RWPE2 (cell line): ENCODE results near the gene NBEAL2.

Experiments
- ATAC-seq: fragments of 200-7000 bp; cut with Tn5 transposase; 3 replicates; pipeline ENCODE4 v1.9.1; 2021; ENCODE audit warnings: low read depth
- DNase-seq: peaks from one replicate; pipeline ENCODE4 v3.0.0-alpha.2; 2020; ENCODE audit warnings: low spot score
- H3K27ac ChIP-seq: fragments of 450-650 bp; 2 replicates; pipeline ENCODE4 v1.5.1; 2017; ENCODE audit warnings: mild to moderate bottlenecking; ENCODE audit not compliant: poor library complexity, severe bottlenecking
- H3K27me3 ChIP-seq: fragments of 250-450 bp; sonication (Bioruptor Pico); 2 replicates; pipeline ENCODE4 v1.5.1; 2021; ENCODE audit warnings: mild to moderate bottlenecking, moderate library complexity; ENCODE audit not compliant: insufficient read depth, poor library complexity, severe bottlenecking
- H3K36me3 ChIP-seq: fragments of 250-450 bp; sonication (Bioruptor Pico); 2 replicates; pipeline ENCODE4 v1.5.1; 2020; ENCODE audit warnings: low read depth, mild to moderate bottlenecking, moderate library complexity
- H3K4me1 ChIP-seq: fragments of 250-450 bp; sonication (Bioruptor Pico); 2 replicates; pipeline ENCODE4 v1.5.1; 2021; ENCODE audit warnings: mild to moderate bottlenecking, moderate library complexity; ENCODE audit not compliant: insufficient read depth, poor library complexity, severe bottlenecking
- H3K4me3 ChIP-seq: fragments of 250-450 bp; sonication (Bioruptor Pico); 2 replicates; pipeline ENCODE4 v1.5.1; 2021; ENCODE audit warnings: mild to moderate bottlenecking, moderate library complexity; ENCODE audit not compliant: severe bottlenecking
- H3K9me3 ChIP-seq: fragments of 250-450 bp; sonication (Bioruptor Pico); 2 replicates; pipeline ENCODE4 v1.5.1; 2021; ENCODE audit warnings: mild to moderate bottlenecking, moderate library complexity; ENCODE audit not compliant: severe bottlenecking
- CTCF ChIP-seq: fragments of 450-650 bp; IDR thresholded peaks from one replicate; pipeline ENCODE4 v1.5.1; 2017; ENCODE audit warnings: mild to moderate bottlenecking, moderate library complexity; ENCODE audit not compliant: poor library complexity, severe bottlenecking

The NBEAL2 gene

GRCh38 chr3:46977811-46978195 is 1.7 kb upstream of the NBEAL2 start:
- H3K9me3 ChIP-seq: no peaks in the 10 kb centered on the region
- H3K36me3 ChIP-seq: 0 out of 2 replicates have a peak, but pooled peaks cover 8% of the 10 kb centered on the region
- peak overlapping the region; percentile 75 for H3K27ac ChIP-seq
- H3K27me3 ChIP-seq: no peaks in the 10 kb centered on the region
- H3K4me3 ChIP-seq: no peak overlapping the region
- DNase-seq: no peak
- TF ChIP-seq CTCF: no peak
- no peak for ATAC-seq
- H3K4me1 ChIP-seq: peaks cover 30% of the 10 kb centered on the region

- H3K27me3 ChIP-seq: no peaks in the 10 kb centered on the region
- H3K4me3 ChIP-seq: no peak overlapping the region
- peaks cover 30% of the 10 kb centered on the region for H3K4me1 ChIP-seq
- ATAC-seq (no peak), DNase-seq (no peak)
- TF ChIP-seq CTCF: no peak
- 0 out of 2 replicates have a peak, but pooled peaks cover 8% of the 10 kb centered on the region for H3K36me3 ChIP-seq
- H3K27ac ChIP-seq: peak overlapping the region; percentile 75
- no peaks in the 10 kb centered on the region for H3K9me3 ChIP-seq
Observed at GRCh38 chr3:46978381-46978780, 1.1 kb upstream of the NBEAL2 start.

DNA sequence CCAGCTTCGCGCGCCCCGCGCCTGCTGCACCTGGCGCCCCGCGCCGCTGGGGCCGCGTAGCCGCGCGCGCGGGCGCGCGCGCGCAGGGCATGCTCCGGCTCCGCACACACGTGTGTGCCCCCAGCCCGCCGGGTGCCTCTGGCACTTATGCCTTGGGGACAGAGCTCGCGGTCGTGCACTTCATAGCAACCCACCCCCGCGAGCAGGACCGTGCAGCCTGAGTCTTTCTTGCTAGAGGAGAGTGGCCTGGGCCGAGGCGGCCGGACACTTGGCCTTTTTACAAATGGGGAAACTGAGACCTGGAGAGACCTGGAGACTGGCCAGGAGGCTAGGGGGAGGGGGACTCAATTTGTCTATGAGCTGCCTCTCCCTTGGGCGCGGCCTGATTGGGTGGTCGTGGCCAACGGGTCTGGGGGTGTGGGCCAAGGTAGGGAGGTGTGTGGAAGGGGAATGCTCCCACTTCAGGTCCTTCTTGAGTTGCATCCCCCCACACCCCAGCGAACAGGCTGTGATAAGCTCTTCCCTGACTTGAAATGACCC is 562 bp downstream of the NBEAL2 start:
- ATAC-seq: no peak
- no peaks in the 10 kb centered on the region for H3K9me3 ChIP-seq
- no peaks in the 10 kb centered on the region for H3K27me3 ChIP-seq
- H3K4me3 ChIP-seq: peak overlapping the region; percentile 59
- H3K4me1 ChIP-seq: peaks cover 30% of the 10 kb centered on the region
- DNase-seq: no peak
- peak overlapping the region; percentile 75 for H3K27ac ChIP-seq
- peak; percentile 5 for TF ChIP-seq CTCF
- H3K36me3 ChIP-seq: no peaks in the 10 kb centered on the region

GRCh38 chr3:46981932-46982471 is 2.5 kb downstream of the NBEAL2 start:
- Histone ChIP-seq H3K27ac (peak overlapping the region; percentile 75), H3K4me1 (peaks cover 46% of the 10 kb centered on the region), H3K9me3 (no peaks in the 10 kb centered on the region), H3K4me3 (peak overlapping the region; percentile 8), H3K36me3 (no peaks in the 10 kb centered on the region), H3K27me3 (no peaks in the 10 kb centered on the region)
- ATAC-seq: peak; percentile 7; the same call in 1 of the 3 replicates
- TF ChIP-seq CTCF: no peak
- no peak for DNase-seq

DNA sequence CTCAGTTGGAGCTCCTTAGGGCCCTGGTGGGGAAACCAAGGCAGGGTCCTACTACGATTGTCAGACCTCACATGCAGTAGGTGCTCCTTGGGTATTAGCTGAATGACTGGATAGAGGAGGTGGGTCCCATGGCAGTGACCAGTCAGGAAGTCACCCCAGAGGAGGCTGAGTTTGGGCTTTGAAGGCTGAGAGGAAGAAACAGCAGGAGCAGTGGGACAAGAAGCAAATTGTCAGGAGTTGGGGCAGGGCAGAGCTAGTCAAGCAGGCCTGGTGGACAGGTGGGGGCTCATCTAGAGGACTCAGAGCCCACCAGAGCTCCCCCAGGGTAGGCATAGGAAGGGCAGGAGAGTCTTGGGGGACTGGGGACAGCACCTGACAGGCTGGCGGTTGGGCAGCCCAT is 3.1 kb downstream of the NBEAL2 start:
- DNase-seq (no peak), ATAC-seq (no peak)
- H3K27me3 ChIP-seq: no peaks in the 10 kb centered on the region
- peaks cover 45% of the 10 kb centered on the region for H3K4me1 ChIP-seq
- H3K36me3 ChIP-seq: no peaks in the 10 kb centered on the region
- no peak overlapping the region for H3K4me3 ChIP-seq
- no peaks in the 10 kb centered on the region for H3K9me3 ChIP-seq
- peak overlapping the region; percentile 75 for H3K27ac ChIP-seq
- no peak for TF ChIP-seq CTCF
